SK-N-SH treated with all-trans-retinoic acid at 6 μM for 48 hours (cell line): ENCODE data around the gene MMP1.

ENCODE experiments used
- ATAC-seq: fragments of 200-7000 bp; cut with Tn5 transposase; 3 replicates; pipeline ENCODE4 v1.9.1; 2020; ENCODE audit warnings: mild to moderate bottlenecking, moderate library complexity
- ARNTL ChIP-seq: fragments of 450-650 bp; formaldehyde crosslinking; IDR thresholded peaks from 2 replicates; pipeline ENCODE4 v1.5.0; 2020; ENCODE audit warnings: low read depth, mild to moderate bottlenecking, moderate library complexity, borderline replicate concordance
- BACH2 ChIP-seq: fragments of 250-450 bp; sonication (Bioruptor Pico); IDR thresholded peaks from 2 replicates; pipeline ENCODE4 v1.9.0; 2021; ENCODE audit warnings: mild to moderate bottlenecking, borderline replicate concordance
- CSDC2 ChIP-seq: fragments of 250-450 bp; sonication (Bioruptor Pico); IDR thresholded peaks from 2 replicates; pipeline ENCODE4 v1.5.0; 2020; ENCODE audit warnings: mild to moderate bottlenecking, moderate library complexity
- ESRRG ChIP-seq: fragments of 250-450 bp; sonication (Bioruptor Pico); IDR thresholded peaks from 2 replicates; pipeline ENCODE4 v1.6.1; 2021; ENCODE audit warnings: mild to moderate bottlenecking
- GLIS3 ChIP-seq: fragments of 250-450 bp; sonication (Bioruptor Pico); IDR thresholded peaks from 2 replicates; pipeline ENCODE4 v1.5.0; 2020; ENCODE audit warnings: mild to moderate bottlenecking, moderate library complexity
- ISL1 ChIP-seq: fragments of 250-450 bp; sonication (Bioruptor Pico); IDR thresholded peaks from 2 replicates; pipeline ENCODE4 v2.1.2; 2022; ENCODE audit warnings: mild to moderate bottlenecking, moderate library complexity
- OSR1 ChIP-seq: fragments of 250-450 bp; sonication (Bioruptor Pico); IDR thresholded peaks from 2 replicates; pipeline ENCODE4 v1.8.0; 2022; ENCODE audit warnings: moderate library complexity, mild to moderate bottlenecking, inconsistent platforms
- PPARA ChIP-seq: fragments of 250-450 bp; sonication (Bioruptor Pico); IDR thresholded peaks from 2 replicates; pipeline ENCODE4 v1.5.0; 2020; ENCODE audit warnings: mild to moderate bottlenecking, borderline replicate concordance
- RARB ChIP-seq: fragments of 250-450 bp; sonication (Bioruptor Pico); IDR thresholded peaks from 2 replicates; pipeline ENCODE4 v1.8.0; 2021; ENCODE audit warnings: mild to moderate bottlenecking, moderate library complexity
- SNAI2 ChIP-seq: fragments of 250-450 bp; sonication (Bioruptor Pico); IDR thresholded peaks from 2 replicates; pipeline ENCODE4 v1.5.0; 2020; ENCODE audit warnings: mild to moderate bottlenecking, moderate library complexity
- TCF4 ChIP-seq: fragments of 250-450 bp; sonication (Bioruptor Pico); IDR thresholded peaks from 2 replicates; pipeline ENCODE4 v1.8.0; 2021; ENCODE audit warnings: mild to moderate bottlenecking, moderate library complexity, borderline replicate concordance
- TOX ChIP-seq: fragments of 250-450 bp; sonication (Bioruptor Pico); IDR thresholded peaks from 2 replicates; pipeline ENCODE4 v1.8.0; 2021; ENCODE audit warnings: mild to moderate bottlenecking, moderate library complexity, borderline replicate concordance
- ZC3H10 ChIP-seq: fragments of 250-450 bp; sonication (Bioruptor Pico); IDR thresholded peaks from 2 replicates; pipeline ENCODE4 v1.5.1; 2021; ENCODE audit warnings: mild to moderate bottlenecking, moderate library complexity
- ZFP3 ChIP-seq: fragments of 250-450 bp; sonication (Bioruptor Pico); IDR thresholded peaks from 2 replicates; pipeline ENCODE4 v1.5.0; 2020; ENCODE audit warnings: mild to moderate bottlenecking, moderate library complexity
- ZFP30 ChIP-seq: fragments of 450-650 bp; formaldehyde crosslinking; IDR thresholded peaks from 2 replicates; pipeline ENCODE4 v1.5.0; 2022; ENCODE audit warnings: mild to moderate bottlenecking, moderate library complexity
- ZNF565 ChIP-seq: fragments of 450-650 bp; formaldehyde crosslinking; conservative IDR thresholded peaks from 2 replicates; pipeline ENCODE4 v1.5.0; 2020; ENCODE audit warnings: low read depth, mild to moderate bottlenecking, moderate library complexity
- ZNF70 ChIP-seq: fragments of 450-650 bp; formaldehyde crosslinking; IDR thresholded peaks from 2 replicates; pipeline ENCODE4 v1.5.0; 2020; ENCODE audit warnings: mild to moderate bottlenecking, moderate library complexity
- ZNF8 ChIP-seq: fragments of 450-650 bp; formaldehyde crosslinking; IDR thresholded peaks from 2 replicates; pipeline ENCODE4 v1.5.0; 2020; ENCODE audit warnings: mild to moderate bottlenecking, moderate library complexity
- TF ChIP-seq, protein P1 (sequence below): fragments of 250-450 bp; sonication (Bioruptor Pico); IDR thresholded peaks from 2 replicates; pipeline ENCODE4 v1.5.0; 2020; ENCODE audit warnings: mild to moderate bottlenecking, moderate library complexity
- TF ChIP-seq, protein P2 (sequence below): fragments of 250-450 bp; sonication (Bioruptor Pico); IDR thresholded peaks from 2 replicates; pipeline ENCODE4 v1.8.0; 2020; ENCODE audit warnings: mild to moderate bottlenecking, moderate library complexity, borderline replicate concordance
- TF ChIP-seq, protein P3 (sequence below): fragments of 250-450 bp; sonication (Bioruptor Pico); IDR thresholded peaks from 2 replicates; pipeline ENCODE4 v1.5.1; 2020; ENCODE audit warnings: low read depth, mild to moderate bottlenecking, moderate library complexity
- TF ChIP-seq, protein P4 (sequence below): fragments of 250-450 bp; sonication (Bioruptor Pico); IDR thresholded peaks from 2 replicates; pipeline ENCODE4 v1.5.1; 2021; ENCODE audit warnings: mild to moderate bottlenecking, moderate library complexity

Gene MMP1

DNA sequence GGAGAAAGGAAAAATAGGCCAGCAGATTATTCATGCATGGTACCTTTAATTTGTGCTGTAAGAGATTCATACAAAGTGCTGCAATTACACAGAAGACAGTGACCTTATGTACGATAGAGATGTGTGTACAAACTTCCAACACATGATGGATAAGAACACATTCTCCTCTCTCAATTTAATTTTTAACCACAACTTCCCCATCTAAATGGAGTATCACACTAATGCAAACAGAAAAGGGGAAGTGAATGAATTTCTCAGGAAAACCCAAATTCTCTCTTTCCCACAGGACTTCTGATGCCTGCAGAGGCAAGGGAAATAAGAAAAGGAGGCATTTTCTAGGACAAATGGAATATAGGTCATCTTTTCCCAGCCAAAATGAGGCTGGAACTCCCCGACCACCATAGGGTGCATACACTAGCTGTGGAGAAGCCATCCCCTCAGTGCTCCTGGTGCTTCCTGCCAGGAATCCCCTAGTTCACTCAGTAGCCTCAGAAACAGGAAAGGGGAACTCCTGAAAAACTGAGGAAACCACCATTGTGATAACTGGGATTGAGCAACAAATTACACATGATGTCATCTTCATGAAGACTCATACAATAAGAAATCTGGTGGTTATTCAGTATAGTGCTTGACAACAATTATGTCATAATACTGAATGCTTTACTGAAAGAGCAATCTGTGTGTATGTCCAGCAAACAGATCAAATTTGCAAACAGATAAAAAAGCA, 40.0 kb downstream of the MMP1 start:
- no peak for ATAC-seq
- TF ChIP-seq ESRRG (no peak), ARNTL (no peak), GLIS3 (CRISPR knock-in tag) (no peak), SNAI2 (CRISPR knock-in tag) (no peak), TOX (no peak), TCF4 (CRISPR knock-in tag) (no peak), ZC3H10 (CRISPR knock-in tag) (no peak), ZFP3 (CRISPR knock-in tag) (no peak), ZFP30 (CRISPR knock-in tag) (no peak), PPARA (CRISPR knock-in tag) (no peak), ZNF8 (CRISPR knock-in tag) (no peak), OSR1 (CRISPR knock-in tag) (no peak)
- TF ChIP-seq, protein P1, sequence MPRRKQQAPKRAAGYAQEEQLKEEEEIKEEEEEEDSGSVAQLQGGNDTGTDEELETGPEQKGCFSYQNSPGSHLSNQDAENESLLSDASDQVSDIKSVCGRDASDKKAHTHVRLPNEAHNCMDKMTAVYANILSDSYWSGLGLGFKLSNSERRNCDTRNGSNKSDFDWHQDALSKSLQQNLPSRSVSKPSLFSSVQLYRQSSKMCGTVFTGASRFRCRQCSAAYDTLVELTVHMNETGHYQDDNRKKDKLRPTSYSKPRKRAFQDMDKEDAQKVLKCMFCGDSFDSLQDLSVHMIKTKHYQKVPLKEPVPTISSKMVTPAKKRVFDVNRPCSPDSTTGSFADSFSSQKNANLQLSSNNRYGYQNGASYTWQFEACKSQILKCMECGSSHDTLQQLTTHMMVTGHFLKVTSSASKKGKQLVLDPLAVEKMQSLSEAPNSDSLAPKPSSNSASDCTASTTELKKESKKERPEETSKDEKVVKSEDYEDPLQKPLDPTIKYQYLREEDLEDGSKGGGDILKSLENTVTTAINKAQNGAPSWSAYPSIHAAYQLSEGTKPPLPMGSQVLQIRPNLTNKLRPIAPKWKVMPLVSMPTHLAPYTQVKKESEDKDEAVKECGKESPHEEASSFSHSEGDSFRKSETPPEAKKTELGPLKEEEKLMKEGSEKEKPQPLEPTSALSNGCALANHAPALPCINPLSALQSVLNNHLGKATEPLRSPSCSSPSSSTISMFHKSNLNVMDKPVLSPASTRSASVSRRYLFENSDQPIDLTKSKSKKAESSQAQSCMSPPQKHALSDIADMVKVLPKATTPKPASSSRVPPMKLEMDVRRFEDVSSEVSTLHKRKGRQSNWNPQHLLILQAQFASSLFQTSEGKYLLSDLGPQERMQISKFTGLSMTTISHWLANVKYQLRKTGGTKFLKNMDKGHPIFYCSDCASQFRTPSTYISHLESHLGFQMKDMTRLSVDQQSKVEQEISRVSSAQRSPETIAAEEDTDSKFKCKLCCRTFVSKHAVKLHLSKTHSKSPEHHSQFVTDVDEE: no peak
- TF ChIP-seq, protein P2, sequence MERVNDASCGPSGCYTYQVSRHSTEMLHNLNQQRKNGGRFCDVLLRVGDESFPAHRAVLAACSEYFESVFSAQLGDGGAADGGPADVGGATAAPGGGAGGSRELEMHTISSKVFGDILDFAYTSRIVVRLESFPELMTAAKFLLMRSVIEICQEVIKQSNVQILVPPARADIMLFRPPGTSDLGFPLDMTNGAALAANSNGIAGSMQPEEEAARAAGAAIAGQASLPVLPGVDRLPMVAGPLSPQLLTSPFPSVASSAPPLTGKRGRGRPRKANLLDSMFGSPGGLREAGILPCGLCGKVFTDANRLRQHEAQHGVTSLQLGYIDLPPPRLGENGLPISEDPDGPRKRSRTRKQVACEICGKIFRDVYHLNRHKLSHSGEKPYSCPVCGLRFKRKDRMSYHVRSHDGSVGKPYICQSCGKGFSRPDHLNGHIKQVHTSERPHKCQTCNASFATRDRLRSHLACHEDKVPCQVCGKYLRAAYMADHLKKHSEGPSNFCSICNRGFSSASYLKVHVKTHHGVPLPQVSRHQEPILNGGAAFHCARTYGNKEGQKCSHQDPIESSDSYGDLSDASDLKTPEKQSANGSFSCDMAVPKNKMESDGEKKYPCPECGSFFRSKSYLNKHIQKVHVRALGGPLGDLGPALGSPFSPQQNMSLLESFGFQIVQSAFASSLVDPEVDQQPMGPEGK (CRISPR knock-in tag): no peak
- TF ChIP-seq, protein P3, sequence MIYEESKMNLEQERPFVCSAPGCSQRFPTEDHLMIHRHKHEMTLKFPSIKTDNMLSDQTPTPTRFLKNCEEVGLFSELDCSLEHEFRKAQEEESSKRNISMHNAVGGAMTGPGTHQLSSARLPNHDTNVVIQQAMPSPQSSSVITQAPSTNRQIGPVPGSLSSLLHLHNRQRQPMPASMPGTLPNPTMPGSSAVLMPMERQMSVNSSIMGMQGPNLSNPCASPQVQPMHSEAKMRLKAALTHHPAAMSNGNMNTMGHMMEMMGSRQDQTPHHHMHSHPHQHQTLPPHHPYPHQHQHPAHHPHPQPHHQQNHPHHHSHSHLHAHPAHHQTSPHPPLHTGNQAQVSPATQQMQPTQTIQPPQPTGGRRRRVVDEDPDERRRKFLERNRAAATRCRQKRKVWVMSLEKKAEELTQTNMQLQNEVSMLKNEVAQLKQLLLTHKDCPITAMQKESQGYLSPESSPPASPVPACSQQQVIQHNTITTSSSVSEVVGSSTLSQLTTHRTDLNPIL (CRISPR knock-in tag): no peak

DNA sequence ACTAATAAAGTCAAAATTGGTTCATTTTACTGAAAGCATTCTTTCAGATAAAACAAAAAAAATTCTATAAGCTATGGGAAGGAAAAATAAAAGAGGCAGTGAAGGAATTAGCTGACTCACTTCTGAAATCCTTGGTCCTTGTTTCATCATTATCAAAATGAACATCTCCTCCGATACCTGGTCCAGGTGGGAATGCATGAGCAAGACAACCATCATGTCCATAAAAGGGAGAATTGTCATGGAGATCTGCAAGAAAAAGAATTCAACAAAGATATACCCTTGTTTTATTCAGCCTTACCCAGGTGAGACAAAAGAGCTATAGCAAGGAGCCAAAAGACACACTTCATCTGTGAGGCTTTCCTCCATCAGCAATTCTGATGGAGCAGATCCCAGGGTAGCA, 44.7 kb downstream of the MMP1 start:
- TF ChIP-seq TCF4 (CRISPR knock-in tag) (no peak), ARNTL (no peak), GLIS3 (CRISPR knock-in tag) (no peak), ESRRG (no peak), PPARA (CRISPR knock-in tag) (no peak), ISL1 (CRISPR knock-in tag) (no peak), RARB (CRISPR knock-in tag) (no peak), ZC3H10 (CRISPR knock-in tag) (no peak), TOX (no peak), BACH2 (CRISPR knock-in tag) (no peak), SNAI2 (CRISPR knock-in tag) (no peak)
- TF ChIP-seq, protein P1: no peak
- ATAC-seq: no peak

DNA sequence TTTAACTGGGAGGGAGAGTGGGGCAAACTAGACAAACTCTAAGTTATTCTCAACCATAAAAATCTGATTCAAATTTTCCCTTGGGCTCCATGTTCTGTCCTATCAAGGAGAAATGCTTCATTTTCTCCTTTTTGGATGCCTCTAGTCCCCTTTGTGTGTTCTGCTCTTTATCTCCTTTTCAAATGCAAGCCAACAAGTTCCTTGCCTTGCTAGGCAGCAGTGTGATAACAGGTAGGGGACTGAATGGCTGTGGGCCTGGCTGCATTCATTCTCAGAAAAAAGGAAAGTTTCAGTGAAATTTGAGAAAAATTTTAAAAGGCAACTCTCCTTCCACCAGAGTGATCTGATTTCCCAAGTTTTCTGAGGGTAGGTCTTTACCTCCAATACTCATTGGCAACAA, 46.3 kb downstream of the MMP1 start:
- no peak for ATAC-seq
- TF ChIP-seq ZNF565 (CRISPR knock-in tag): no peak
- no peak for TF ChIP-seq ZFP3 (CRISPR knock-in tag)
- TF ChIP-seq ZC3H10 (CRISPR knock-in tag): no peak
- no peak for TF ChIP-seq TOX
- TF ChIP-seq OSR1 (CRISPR knock-in tag): no peak
- TF ChIP-seq, protein P4, sequence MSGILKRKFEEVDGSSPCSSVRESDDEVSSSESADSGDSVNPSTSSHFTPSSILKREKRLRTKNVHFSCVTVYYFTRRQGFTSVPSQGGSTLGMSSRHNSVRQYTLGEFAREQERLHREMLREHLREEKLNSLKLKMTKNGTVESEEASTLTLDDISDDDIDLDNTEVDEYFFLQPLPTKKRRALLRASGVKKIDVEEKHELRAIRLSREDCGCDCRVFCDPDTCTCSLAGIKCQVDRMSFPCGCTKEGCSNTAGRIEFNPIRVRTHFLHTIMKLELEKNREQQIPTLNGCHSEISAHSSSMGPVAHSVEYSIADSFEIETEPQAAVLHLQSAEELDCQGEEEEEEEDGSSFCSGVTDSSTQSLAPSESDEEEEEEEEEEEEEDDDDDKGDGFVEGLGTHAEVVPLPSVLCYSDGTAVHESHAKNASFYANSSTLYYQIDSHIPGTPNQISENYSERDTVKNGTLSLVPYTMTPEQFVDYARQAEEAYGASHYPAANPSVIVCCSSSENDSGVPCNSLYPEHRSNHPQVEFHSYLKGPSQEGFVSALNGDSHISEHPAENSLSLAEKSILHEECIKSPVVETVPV (CRISPR knock-in tag): no peak
- TF ChIP-seq ZNF8 (CRISPR knock-in tag): no peak
- TF ChIP-seq PPARA (CRISPR knock-in tag): no peak
- no peak for TF ChIP-seq ZFP30 (CRISPR knock-in tag)
- TF ChIP-seq CSDC2 (CRISPR knock-in tag): no peak
- no peak for TF ChIP-seq RARB (CRISPR knock-in tag)
- no peak for TF ChIP-seq ZNF70
- TF ChIP-seq, protein P1: no peak
- TF ChIP-seq ARNTL: no peak
- TF ChIP-seq SNAI2 (CRISPR knock-in tag): no peak
- no peak for TF ChIP-seq ESRRG
